IPS DF 6.9 (cell line): Measurements from ENCODE around the gene KHSRP.

ENCODE experiments used
- DNase-seq: peaks from one replicate; pipeline ENCODE4 v3.0.0-alpha.2; 2013; ENCODE audit warnings: low read depth, low spot score
- H3K27ac ChIP-seq: one replicate; pipeline ENCODE4 v1.5.1; 2013; ENCODE audit warnings: low read length, control low read depth
- H3K27me3 ChIP-seq: 2 replicates; pipeline ENCODE4 v1.6.1; 2013; ENCODE audit warnings: mild to moderate bottlenecking, low read length; ENCODE audit not compliant: control insufficient read depth, insufficient read depth
- H3K36me3 ChIP-seq: 2 replicates; pipeline ENCODE4 v1.6.1; 2013; ENCODE audit warnings: low read length; ENCODE audit not compliant: control insufficient read depth, insufficient read depth
- H3K4me1 ChIP-seq: 2 replicates; pipeline ENCODE4 v1.6.1; 2013; ENCODE audit warnings: low read length; ENCODE audit not compliant: control insufficient read depth, insufficient read depth
- H3K4me3 ChIP-seq: 2 replicates; pipeline ENCODE4 v1.5.1; 2013; ENCODE audit warnings: mild to moderate bottlenecking, low read length
- H3K9me3 ChIP-seq: 2 replicates; pipeline ENCODE4 v1.6.1; 2013; ENCODE audit warnings: low read length, inconsistent platforms; ENCODE audit not compliant: control insufficient read depth, insufficient read depth
- WGBS: extraction: QIAGEN DNeasy Blood & Tissue Kit; methylation state at CpG from one replicate; pipeline ENCODE4 v1.1.7; 2013; ENCODE audit warnings: mixed read lengths, missing lambda C conversion rate; ENCODE audit not compliant: insufficient read length, insufficient coverage; 5-methylcytosine and 5-hydroxymethylcytosine counted together

Gene KHSRP

DNA sequence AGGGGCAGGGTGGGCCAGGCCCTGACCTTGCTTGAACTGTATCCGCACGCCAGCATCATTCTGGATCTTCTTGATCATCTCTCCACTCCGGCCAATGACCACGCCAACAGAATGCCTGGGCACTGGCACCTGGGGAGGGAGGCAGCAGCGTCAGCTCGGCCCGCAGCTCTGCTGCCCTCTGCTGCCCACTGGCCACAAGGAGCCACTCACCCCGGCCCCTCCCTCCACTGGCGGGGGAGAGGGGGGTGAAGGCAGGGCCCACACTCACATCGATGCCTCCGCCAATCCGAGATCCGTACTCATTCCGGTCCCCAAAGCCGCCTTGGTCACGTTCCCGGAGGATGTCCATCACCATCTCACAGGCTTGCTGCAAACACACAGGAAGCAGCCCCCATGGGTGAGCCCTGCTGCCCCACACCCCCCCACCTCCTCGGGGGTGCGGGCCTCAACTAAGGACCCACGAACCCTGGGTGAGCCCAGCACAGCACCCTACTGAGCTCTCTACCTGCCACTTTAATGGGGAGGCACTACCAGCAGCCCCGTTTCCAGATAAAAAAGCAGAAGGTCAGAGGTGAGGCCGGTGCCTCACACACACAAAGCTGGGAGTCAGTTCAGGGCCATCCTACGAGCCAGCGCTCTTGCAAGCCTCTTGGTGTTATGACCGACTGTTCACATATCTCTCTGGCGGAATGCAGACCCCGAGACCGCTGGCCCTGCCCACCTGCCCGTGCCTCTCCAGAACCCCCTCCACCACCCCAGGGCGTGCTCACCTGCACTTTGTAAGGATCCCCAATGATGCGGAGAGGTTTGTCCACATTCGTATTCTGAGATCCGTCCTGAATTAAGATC, 6.7 kb downstream of the KHSRP start:
- WGBS: no CpG with 5 or more reads among the region's 33 CpGs
- Histone ChIP-seq H3K27me3 (no peaks in the 10 kb centered on the region), H3K36me3 (peaks cover 71% of the 10 kb centered on the region), H3K9me3 (no peaks in the 10 kb centered on the region), H3K4me1 (no peaks in the 10 kb centered on the region; the same call in 1 of the 2 replicates), H3K27ac (no peak overlapping the region), H3K4me3 (no peak overlapping the region)
- no peak for DNase-seq

DNA sequence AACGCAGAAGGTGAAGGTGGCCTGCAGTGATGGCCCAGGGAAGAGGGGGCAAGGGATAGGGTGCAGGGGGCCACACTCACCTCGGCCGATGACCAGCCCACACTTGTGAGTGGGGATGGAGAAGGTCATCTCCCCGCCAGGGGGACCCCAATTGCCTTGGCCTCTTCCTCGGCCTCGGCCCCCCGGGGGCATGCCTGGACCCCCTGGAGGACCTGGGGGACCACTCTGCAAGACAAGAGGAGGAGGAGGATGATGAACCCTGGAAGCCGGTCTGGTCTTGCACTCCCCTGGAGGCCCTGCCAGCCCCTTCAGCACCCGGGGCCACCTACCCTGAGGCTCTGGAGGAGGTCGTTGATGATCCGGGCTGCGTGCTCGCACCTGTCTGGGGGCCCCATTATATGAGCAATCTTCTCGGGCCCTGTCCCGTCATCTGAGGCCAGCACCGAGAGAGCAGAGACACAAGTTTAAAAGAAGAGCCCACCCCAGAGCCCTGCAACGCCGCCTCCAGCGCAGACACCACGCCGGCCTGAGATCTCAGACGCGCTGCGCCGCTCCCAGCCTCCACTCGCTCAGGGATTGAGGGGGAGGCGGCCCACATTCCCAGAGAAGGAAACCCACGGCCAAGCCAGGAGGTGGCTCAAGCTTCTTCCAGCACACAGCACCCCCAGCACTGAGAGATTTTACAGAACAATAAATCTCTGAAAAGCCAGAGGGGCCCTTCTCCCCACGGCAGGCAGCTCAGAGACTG, 7.8 kb downstream of the KHSRP start:
- Histone ChIP-seq H3K36me3 (peaks cover 71% of the 10 kb centered on the region), H3K27me3 (no peaks in the 10 kb centered on the region), H3K9me3 (no peaks in the 10 kb centered on the region), H3K4me3 (no peak overlapping the region), H3K27ac (no peak overlapping the region), H3K4me1 (peaks cover 1% of the 10 kb centered on the region; the same call in 1 of the 2 replicates)
- no CpG with 5 or more reads among the region's 29 CpGs for WGBS
- DNase-seq: no peak

DNA sequence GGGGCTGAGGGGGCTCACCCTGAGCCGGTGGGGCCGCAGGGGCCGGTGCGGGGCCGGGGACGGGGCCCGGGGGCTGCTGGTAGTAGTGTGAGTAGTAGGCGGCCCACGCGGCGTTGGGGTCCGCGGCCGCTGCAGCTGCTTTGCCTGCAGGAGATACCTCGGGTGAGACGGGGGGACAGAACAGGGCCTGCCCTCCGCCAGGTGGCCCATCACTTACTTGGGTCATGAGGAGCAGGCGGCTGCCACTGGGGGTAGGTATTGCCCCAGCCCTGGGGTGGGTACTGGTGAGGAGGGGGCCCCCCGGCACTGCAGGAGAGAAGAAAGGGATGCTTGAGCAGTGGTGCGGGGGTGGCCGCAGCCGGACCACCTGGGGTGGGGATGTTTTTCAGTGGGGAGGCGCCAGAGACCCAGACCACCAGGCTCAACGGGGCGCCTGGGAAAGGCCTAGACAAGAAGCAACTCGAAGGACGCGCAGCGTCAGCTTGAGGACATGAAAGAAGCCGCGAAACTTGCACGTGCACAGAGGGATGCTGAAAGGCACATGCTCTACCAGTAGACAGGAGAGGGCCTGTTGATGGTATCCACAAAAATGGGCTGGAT, 8.9 kb downstream of the KHSRP start:
- H3K4me1 ChIP-seq: peaks cover 1% of the 10 kb centered on the region; the same call in 1 of the 2 replicates
- no peaks in the 10 kb centered on the region for H3K9me3 ChIP-seq
- no peak overlapping the region for H3K27ac ChIP-seq

DNA sequence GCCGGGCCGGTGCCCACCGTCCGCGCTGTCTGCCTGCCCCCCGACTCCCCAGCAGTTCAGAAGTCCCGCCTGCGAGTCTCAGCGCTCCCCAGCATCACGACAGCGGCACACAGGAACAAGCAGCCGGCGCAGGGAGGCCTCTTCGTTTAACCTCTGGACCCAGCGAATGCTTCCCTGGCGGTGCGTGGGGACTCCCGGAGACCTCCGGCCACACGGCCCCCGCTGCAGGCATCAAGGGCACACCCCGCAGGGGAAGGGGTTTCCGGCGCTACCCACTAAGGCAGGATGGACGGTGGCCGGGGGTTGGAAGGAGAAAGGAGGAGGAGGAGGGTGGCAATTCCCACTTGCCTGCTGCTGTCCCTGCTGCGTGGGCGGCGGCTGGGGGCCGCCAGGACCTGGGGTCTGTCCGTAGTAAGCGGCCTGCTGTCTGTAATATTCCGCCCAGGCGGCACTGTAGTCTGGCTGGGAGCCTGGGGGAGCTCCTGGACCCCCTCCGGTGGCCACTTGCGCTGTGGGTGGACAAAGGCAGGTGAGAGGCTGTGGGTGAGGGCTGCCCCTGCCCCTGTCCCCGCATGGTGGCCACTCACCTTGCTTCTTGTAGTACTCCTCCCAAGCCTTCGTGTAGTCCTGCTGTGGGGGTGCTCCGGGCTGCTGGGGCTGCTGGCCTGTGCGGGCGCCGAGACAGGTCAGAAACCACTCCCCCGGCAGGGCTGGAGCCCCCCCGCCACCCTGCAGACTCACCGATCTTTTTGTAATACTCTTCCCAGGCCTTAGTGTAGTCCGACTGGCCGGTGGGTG, 9.6 kb downstream of the KHSRP start:
- Histone ChIP-seq H3K4me1 (peaks cover 1% of the 10 kb centered on the region; the same call in 1 of the 2 replicates), H3K27ac (no peak overlapping the region), H3K4me3 (no peak overlapping the region), H3K9me3 (no peaks in the 10 kb centered on the region), H3K27me3 (no peaks in the 10 kb centered on the region), H3K36me3 (peaks cover 55% of the 10 kb centered on the region)
- no peak for DNase-seq
- WGBS: no CpG with 5 or more reads among the region's 47 CpGs

More for the DNA sequence above, 8.9 kb downstream of the KHSRP start:
- WGBS: no CpG with 5 or more reads among the region's 32 CpGs
- Histone ChIP-seq H3K27me3 (no peaks in the 10 kb centered on the region), H3K36me3 (peaks cover 61% of the 10 kb centered on the region), H3K4me3 (no peak overlapping the region)
- no peak for DNase-seq

DNA sequence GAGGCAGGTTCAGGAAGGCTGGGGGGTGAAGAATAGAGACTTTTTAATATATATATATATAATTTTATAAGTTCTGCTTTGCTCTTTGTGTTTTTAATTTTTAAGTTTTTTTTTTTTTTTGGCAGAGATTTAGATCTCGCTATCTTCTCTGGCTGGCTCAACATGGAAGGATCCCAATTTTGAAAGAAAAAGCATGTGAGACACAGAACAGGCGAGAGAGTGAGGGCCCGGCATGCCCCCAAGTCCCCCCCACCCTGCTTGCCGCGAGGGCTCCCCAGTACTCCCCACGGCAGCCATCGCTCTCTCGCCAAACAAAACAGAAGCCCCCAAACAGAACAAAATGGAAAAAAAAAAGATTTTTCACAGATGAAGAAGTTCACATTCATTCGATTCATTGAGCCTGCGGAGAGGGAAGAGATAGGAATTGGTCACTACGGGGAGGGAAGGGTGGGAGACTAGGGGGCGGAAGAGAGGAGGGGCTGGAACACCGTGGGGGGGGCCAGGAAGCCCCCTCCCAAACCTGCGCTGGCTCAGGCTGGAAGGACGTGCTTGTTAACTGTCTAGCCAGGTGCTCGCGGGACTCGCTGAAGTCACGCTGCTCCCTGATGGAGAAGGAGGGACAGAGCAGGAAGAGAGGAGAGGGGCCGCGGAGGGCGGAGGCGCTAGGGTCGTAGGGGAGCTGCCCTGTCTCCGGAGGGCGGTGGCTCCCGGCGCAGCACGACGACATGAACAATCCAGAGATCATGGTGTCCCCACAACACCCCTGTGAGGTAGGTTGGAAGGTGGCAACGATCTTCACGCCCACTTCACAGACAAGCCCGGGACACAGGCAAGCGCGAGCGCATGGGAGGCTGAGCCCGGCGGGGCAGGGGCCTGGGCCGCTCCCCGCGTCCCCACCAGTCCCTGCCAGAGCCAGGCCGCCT, 10.6 kb downstream of the KHSRP start:
- WGBS: no CpG with 5 or more reads among the region's 42 CpGs
- Histone ChIP-seq H3K9me3 (no peaks in the 10 kb centered on the region), H3K4me3 (no peak overlapping the region), H3K4me1 (peaks cover 1% of the 10 kb centered on the region; the same call in 1 of the 2 replicates), H3K36me3 (peaks cover 46% of the 10 kb centered on the region), H3K27me3 (no peaks in the 10 kb centered on the region), H3K27ac (no peak overlapping the region)
- no peak for DNase-seq

DNA sequence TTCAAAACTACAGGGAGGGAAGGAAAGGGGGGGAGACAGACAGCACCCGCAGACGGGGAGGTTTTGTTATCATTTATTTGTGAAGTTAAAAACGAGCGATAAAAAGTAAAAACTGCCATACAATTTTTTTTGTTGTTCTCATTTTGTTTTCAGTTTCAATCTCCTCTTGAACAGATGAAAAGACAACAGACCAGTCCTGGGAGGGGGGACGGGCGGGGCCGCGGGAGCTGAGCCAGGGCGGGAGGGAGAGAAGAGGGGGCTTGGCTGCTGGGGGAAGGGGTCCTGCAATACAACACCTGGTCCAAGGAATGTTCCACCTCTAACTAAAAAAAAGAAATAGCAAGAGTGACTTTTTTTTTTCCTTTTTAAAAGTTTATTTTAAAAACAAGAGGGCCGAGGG, 11.3 kb downstream of the KHSRP start:
- no peak for DNase-seq
- H3K4me3 ChIP-seq: no peak overlapping the region

DNA sequence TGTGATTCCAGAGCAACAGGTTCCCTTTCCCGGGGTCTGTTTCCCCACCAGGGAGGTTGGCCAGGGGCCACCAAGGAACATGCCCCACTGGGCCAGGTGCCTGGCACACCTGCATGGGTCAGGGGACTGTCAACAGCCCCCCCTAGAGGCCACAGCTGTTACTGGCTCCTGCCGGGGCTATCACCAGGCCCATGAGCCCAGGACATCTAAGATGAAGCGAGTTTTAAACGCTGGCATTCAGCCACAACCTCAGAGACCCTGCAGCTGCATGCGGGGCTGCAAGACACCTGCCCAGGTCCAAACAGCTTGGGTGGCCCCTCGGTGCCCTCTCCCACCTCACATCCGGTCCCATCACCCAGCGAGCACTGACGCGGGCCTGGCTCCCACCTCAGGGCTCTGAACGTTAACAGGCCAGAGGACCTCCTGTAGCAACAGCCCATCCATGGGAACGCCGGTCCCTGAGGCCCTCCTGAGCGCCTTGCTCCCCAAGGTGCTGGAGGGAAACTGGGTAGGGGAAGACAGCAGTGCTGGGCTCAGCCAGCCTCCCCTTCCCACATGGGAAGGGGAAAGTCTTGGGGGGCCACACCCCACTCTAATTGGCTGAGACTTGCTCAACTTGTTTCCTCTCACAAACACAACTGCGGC, 12.0 kb downstream of the KHSRP start:
- DNase-seq: peak; percentile 63
- H3K27ac ChIP-seq: no peak overlapping the region

More for the DNA sequence above, 11.3 kb downstream of the KHSRP start:
- peaks cover 1% of the 10 kb centered on the region; the same call in 1 of the 2 replicates for H3K4me1 ChIP-seq
- no peak overlapping the region for H3K27ac ChIP-seq
- H3K9me3 ChIP-seq: no peaks in the 10 kb centered on the region
- no CpG with 5 or more reads among the region's 10 CpGs for WGBS
- no peaks in the 10 kb centered on the region for H3K27me3 ChIP-seq
- H3K36me3 ChIP-seq: peaks cover 40% of the 10 kb centered on the region

DNA sequence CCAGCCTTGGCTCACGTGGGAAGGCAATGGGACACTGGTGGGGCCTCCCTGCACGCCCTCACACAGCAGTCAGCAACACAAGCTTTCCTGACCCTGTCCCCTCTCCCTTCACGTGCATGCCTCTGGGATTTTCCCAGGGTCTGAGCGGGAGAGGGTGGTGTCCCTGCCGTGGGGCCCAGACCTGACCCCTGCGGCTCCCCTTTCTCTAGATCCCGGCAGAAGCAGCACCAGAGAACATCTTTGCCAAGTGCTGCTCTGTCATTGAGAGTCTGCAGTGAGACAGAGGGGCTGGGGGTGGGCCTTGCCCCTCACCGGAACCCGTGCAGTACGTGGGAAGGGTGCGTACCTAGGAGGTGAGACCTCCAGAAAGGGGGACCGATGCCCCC, 12.6 kb downstream of the KHSRP start:
- no peak overlapping the region for H3K4me3 ChIP-seq
- no peaks in the 10 kb centered on the region for H3K9me3 ChIP-seq
- WGBS: no CpG with 5 or more reads among the region's 12 CpGs
- H3K4me1 ChIP-seq: peaks cover 1% of the 10 kb centered on the region; the same call in 1 of the 2 replicates
- no peak overlapping the region for H3K27ac ChIP-seq
- no peak for DNase-seq
- H3K36me3 ChIP-seq: peaks cover 27% of the 10 kb centered on the region
- H3K27me3 ChIP-seq: no peaks in the 10 kb centered on the region

More for the DNA sequence above, 12.0 kb downstream of the KHSRP start:
- H3K9me3 ChIP-seq: no peaks in the 10 kb centered on the region
- H3K4me3 ChIP-seq: no peak overlapping the region
- WGBS: no CpG with 5 or more reads among the region's 15 CpGs
- H3K4me1 ChIP-seq: peaks cover 1% of the 10 kb centered on the region; the same call in 1 of the 2 replicates
- H3K36me3 ChIP-seq: peaks cover 32% of the 10 kb centered on the region
- H3K27me3 ChIP-seq: no peaks in the 10 kb centered on the region

DNA sequence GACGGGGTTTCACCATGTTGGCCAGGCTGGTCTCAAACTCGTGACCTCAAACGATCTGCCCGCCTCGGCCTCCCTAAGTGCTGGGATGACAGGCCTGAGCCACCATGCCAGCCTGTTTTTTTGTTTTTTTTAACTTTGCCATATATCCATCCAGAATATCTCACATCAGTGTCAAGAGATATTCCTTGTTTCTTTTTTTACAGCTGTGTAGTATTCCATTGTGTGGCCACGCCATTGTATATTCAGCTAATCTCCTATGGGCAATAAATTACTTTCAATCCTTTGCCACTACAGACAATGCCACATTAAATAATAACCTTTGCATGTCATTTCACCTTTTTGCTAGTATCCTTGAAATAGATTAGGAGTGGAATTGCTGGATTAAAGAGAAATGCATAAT, 15.3 kb downstream of the KHSRP start:
- no peak overlapping the region for H3K27ac ChIP-seq
- no CpG with 5 or more reads among the region's 6 CpGs for WGBS
- H3K4me1 ChIP-seq: 0 out of 2 replicates have a peak, but pooled peaks cover 1% of the 10 kb centered on the region
- no peak overlapping the region for H3K4me3 ChIP-seq
- H3K27me3 ChIP-seq: no peaks in the 10 kb centered on the region
- H3K36me3 ChIP-seq: peaks cover 2% of the 10 kb centered on the region
- no peaks in the 10 kb centered on the region for H3K9me3 ChIP-seq
- no peak for DNase-seq
